H1 (cell line): ENCODE results near the gene SLC39A11. TPM values are rescaled to one million over a fixed set of nuclear protein-coding genes. Genes with fewer than 3 reads are reported as not detected.
A peak's percentile ranks its signal among the peaks of the same experiment; 100 is the strongest.

Experiments
- CTCF ChIA-PET: fragments of 300-600 bp; sonication (Branson Sonifier 250); formaldehyde crosslinking; loops from one replicate; lab custom pipeline; 2021; ENCODE audit not compliant: partially characterized antibody; lab: Charles Lee
- POLR2A ChIA-PET: fragments of 300-600 bp; sonication (Branson Sonifier 250); formaldehyde crosslinking; loops from one replicate; lab custom pipeline; 2021; ENCODE audit warnings: inconsistent platforms; ENCODE audit not compliant: partially characterized antibody; lab: Charles Lee
- DNase-seq, 2 experiments: peaks; one replicate each; pipeline versions ENCODE4 v3.0.0 to v3.0.0-alpha.2; 2010 to 2022; ENCODE audit warnings: low spot score in 2 of 2, low read depth in 1 of 2, mixed read lengths in 1 of 2
- FAIRE-seq: peaks from 2 replicates; lab custom pipeline; 2011; peaks lifted over from hg19 to GRCh38; lab: Jason Lieb, UNC
- H2AFZ ChIP-seq: 2 replicates; pipeline ENCODE4 v1.8.1; 2012; ENCODE audit warnings: low read length, inconsistent platforms
- H2AK5ac ChIP-seq: 2 replicates; pipeline ENCODE4 v1.6.1; 2013; ENCODE audit warnings: low read depth, low read length
- H2BK120ac ChIP-seq: replicated peaks from 2 replicates; pipeline ENCODE3; 2013; ENCODE audit warnings: low read depth, low read length, inconsistent platforms
- H2BK12ac ChIP-seq: 2 replicates; pipeline ENCODE4 v1.6.1; 2013; ENCODE audit warnings: low read depth, low read length
- H2BK15ac ChIP-seq: 2 replicates; pipeline ENCODE4 v1.6.1; 2013; ENCODE audit warnings: low read length
- H2BK20ac ChIP-seq: 2 replicates; pipeline ENCODE4 v1.6.1; 2013; ENCODE audit warnings: low read length
- H2BK5ac ChIP-seq: 2 replicates; pipeline ENCODE4 v1.6.1; 2013; ENCODE audit warnings: low read depth, low read length
- H3K14ac ChIP-seq: 2 replicates; pipeline ENCODE4 v1.6.1; 2013; ENCODE audit warnings: inconsistent platforms; ENCODE audit not compliant: insufficient read length
- H3K18ac ChIP-seq: 2 replicates; pipeline ENCODE4 v1.6.1; 2013; ENCODE audit warnings: low read length; ENCODE audit errors: extremely low read depth
- H3K23ac ChIP-seq: 2 replicates; pipeline ENCODE4 v1.6.1; 2013; ENCODE audit warnings: inconsistent platforms; ENCODE audit not compliant: insufficient read length
- H3K23me2 ChIP-seq: 2 replicates; pipeline ENCODE4 v1.6.1; 2013; ENCODE audit warnings: low read depth, low read length
- H3K27ac ChIP-seq: 2 replicates; pipeline ENCODE4 v1.6.1; 2011; ENCODE audit warnings: low read depth, low read length, inconsistent platforms
- H3K27me3 ChIP-seq, 4 experiments: replicated peaks in 1 of 4; 1 replicate in 1 of 4; 2 replicates in 3 of 4; pipeline versions ENCODE4 v1.6.1 to v1.8.1; 2011 to 2013; ENCODE audit warnings: low read length in 3 of 4, mild to moderate bottlenecking in 3 of 4, inconsistent platforms in 2 of 4, mixed read lengths in 2 of 4, moderate library complexity in 1 of 4; ENCODE audit not compliant: control insufficient read depth in 3 of 4, insufficient read depth in 3 of 4; ENCODE audit errors: extremely low read depth in 1 of 4
- H3K36me3 ChIP-seq, 4 experiments: 2 replicates each; pipeline versions ENCODE4 v1.6.1 to v1.8.1; 2011 to 2013; ENCODE audit warnings: mild to moderate bottlenecking in 4 of 4, low read length in 3 of 4, moderate library complexity in 2 of 4, control low read depth in 1 of 4, inconsistent platforms in 1 of 4; ENCODE audit not compliant: insufficient read depth in 4 of 4, control insufficient read depth in 2 of 4
- H3K4ac ChIP-seq: replicated peaks from 2 replicates; pipeline ENCODE3; 2013; ENCODE audit warnings: low read length, low read depth, mixed read lengths, inconsistent platforms; ENCODE audit not compliant: insufficient read length
- H3K4me1 ChIP-seq, 4 experiments: replicated peaks in 1 of 4; 1 replicate in 1 of 4; 2 replicates in 3 of 4; pipeline versions ENCODE4 v1.6.1 to v1.8.1; 2011 to 2013; ENCODE audit warnings: low read length in 3 of 4, inconsistent platforms in 2 of 4, mixed read lengths in 1 of 4; ENCODE audit not compliant: insufficient read depth in 4 of 4, control insufficient read depth in 3 of 4
- H3K4me2 ChIP-seq, 2 experiments: 2 replicates each; pipeline versions ENCODE4 v1.6.1 to v1.8.1; 2011 to 2013; ENCODE audit warnings: low read depth in 2 of 2, low read length in 2 of 2, control low read depth in 1 of 2, inconsistent platforms in 1 of 2, mild to moderate bottlenecking in 1 of 2; ENCODE audit not compliant: insufficient read depth in 1 of 2
- H3K4me3 ChIP-seq, 4 experiments: fragments of 200-600, 300-600 bp in 1 of 4; sonication (generic), shearing (Covaris generic), sonication (Bioruptor Twin) in 1 of 4; 2 replicates each; pipeline versions ENCODE4 v1.5.1 to v1.8.1; 2011 to 2016; ENCODE audit warnings: low read length in 4 of 4, low read depth in 3 of 4, control low read depth in 2 of 4, inconsistent platforms in 2 of 4, mild to moderate bottlenecking in 2 of 4, mixed read lengths in 1 of 4, moderate library complexity in 1 of 4; ENCODE audit not compliant: insufficient read depth in 2 of 4; ENCODE audit errors: extremely low read depth in 1 of 4
- H3K56ac ChIP-seq: replicated peaks from 2 replicates; pipeline ENCODE3; 2013; ENCODE audit warnings: low read depth, mild to moderate bottlenecking, mixed read lengths, low read length, inconsistent platforms; ENCODE audit not compliant: insufficient read length
- H3K79me1 ChIP-seq: 2 replicates; pipeline ENCODE4 v1.6.1; 2013; ENCODE audit warnings: low read depth, low read length, control low read depth
- H3K79me2 ChIP-seq, 2 experiments: 2 replicates each; pipeline versions ENCODE4 v1.6.1 to v1.8.1; 2012 to 2013; ENCODE audit warnings: low read length in 2 of 2, mild to moderate bottlenecking in 2 of 2, inconsistent platforms in 1 of 2; ENCODE audit not compliant: insufficient read depth in 2 of 2, control insufficient read depth in 1 of 2
- H3K9ac ChIP-seq, 4 experiments: replicated peaks in 1 of 4; 1 replicate in 1 of 4; 2 replicates in 3 of 4; pipeline versions ENCODE4 v1.6.1 to v1.8.1; 2011 to 2013; ENCODE audit warnings: low read depth in 3 of 4, low read length in 3 of 4, control low read depth in 2 of 4, mild to moderate bottlenecking in 2 of 4, moderate library complexity in 2 of 4, inconsistent platforms in 1 of 4; ENCODE audit errors: extremely low read depth in 1 of 4
- H3K9me3 ChIP-seq, 2 experiments: 2 replicates each; pipeline versions ENCODE4 v1.6.1 to v1.8.1; 2012 to 2013; ENCODE audit warnings: mild to moderate bottlenecking in 2 of 2, moderate library complexity in 2 of 2, control low read depth in 1 of 2, inconsistent platforms in 1 of 2, low read depth in 1 of 2, low read length in 1 of 2, mixed read lengths in 1 of 2; ENCODE audit not compliant: insufficient read depth in 2 of 2
- H4K20me1 ChIP-seq, 2 experiments: replicated peaks in 1 of 2; 2 replicates each; pipeline versions ENCODE3 to v1.8.1; 2011 to 2013; ENCODE audit warnings: inconsistent platforms in 2 of 2, low read length in 2 of 2, mild to moderate bottlenecking in 1 of 2; ENCODE audit not compliant: insufficient read depth in 2 of 2, control insufficient read depth in 1 of 2
- H4K5ac ChIP-seq: 2 replicates; pipeline ENCODE4 v1.6.1; 2013; ENCODE audit warnings: low read length, low read depth, mixed read lengths, inconsistent platforms; ENCODE audit not compliant: insufficient read length
- H4K8ac ChIP-seq: 2 replicates; pipeline ENCODE4 v1.8.0; 2013; ENCODE audit warnings: mild to moderate bottlenecking, moderate library complexity, low read length, inconsistent platforms; ENCODE audit not compliant: insufficient read depth; ENCODE audit errors: extremely low read depth
- H4K91ac ChIP-seq: replicated peaks from 2 replicates; pipeline ENCODE3; 2013; ENCODE audit warnings: low read length, mixed read lengths, inconsistent platforms; ENCODE audit not compliant: insufficient read length
- CREB1 ChIP-seq: IDR thresholded peaks from 2 replicates; pipeline ENCODE4 v1.6.1; 2012; ENCODE audit warnings: inconsistent platforms
- EP300 ChIP-seq, 2 experiments: IDR thresholded peaks; 1 replicate in 1 of 2; 2 replicates in 1 of 2; pipeline ENCODE4 v1.6.1; 2011 to 2012; ENCODE audit warnings: low read depth in 2 of 2, low read length in 2 of 2, mild to moderate bottlenecking in 2 of 2, borderline replicate concordance in 1 of 2, inconsistent platforms in 1 of 2, moderate library complexity in 1 of 2
- RAD21 ChIP-seq, 2 experiments: IDR thresholded peaks in 1 of 2; conservative IDR thresholded peaks in 1 of 2; 2 replicates each; pipeline ENCODE4 v1.6.1; 2011; ENCODE audit warnings: low read depth in 2 of 2, low read length in 2 of 2, improper control_type of control experiment in 1 of 2, inconsistent platforms in 1 of 2, mild to moderate bottlenecking in 1 of 2, moderate library complexity in 1 of 2
- WGBS, 2 experiments: shearing (Covaris generic) in 1 of 2; methylation state at CpG; one replicate each; pipeline versions ENCODE4 v1.1.6 to v1.1.7; 2013 to 2015; ENCODE audit warnings: low lambda C conversion rate in 2 of 2, mixed read lengths in 2 of 2, inconsistent platforms in 1 of 2, low coverage in 1 of 2, missing lambda C conversion rate in 1 of 2; ENCODE audit not compliant: insufficient replicate concordance in 2 of 2, insufficient coverage in 1 of 2, insufficient read length in 1 of 2; ENCODE audit errors: extremely low coverage in 1 of 2, missing lambda C conversion rate in 1 of 2; 5-methylcytosine and 5-hydroxymethylcytosine counted together
- polyA plus RNA-seq, 7 experiments: library from polyadenylated mRNA; depleted of rRNA in 3 of 7; stranded (reverse) in 5 of 7; unstranded in 2 of 7; fragments of >200 nt in 5 of 7; fragments of 200-250 nt in 2 of 7; gene quantifications; 1 replicate in 5 of 7; 2 replicates in 1 of 7; 4 replicates in 1 of 7; pipeline versions ENCODE4 v1.2.1 to v1.2.3, GENCODE V29; 2011 to 2013; ENCODE audit warnings: missing spikeins in 2 of 7, mixed read lengths in 2 of 7
- total RNA-seq: library from RNA; stranded (reverse); fragmentation: NEBNext Ultra II Directional; extraction: Animal tissue kit (Norgen Biotek cat#: 25700); gene quantifications from 2 replicates; pipeline ENCODE4 v1.2.1, GENCODE V29; 2021
- TF ChIP-seq, protein P1 (sequence below), 3 experiments: IDR thresholded peaks; 1 replicate in 2 of 3; 2 replicates in 1 of 3; pipeline versions ENCODE4 v1.5.1 to v1.6.1; 2011; ENCODE audit warnings: low read length in 3 of 3, mild to moderate bottlenecking in 3 of 3, inconsistent platforms in 2 of 3, low read depth in 1 of 3, moderate library complexity in 1 of 3; ENCODE audit not compliant: insufficient read depth in 1 of 3; ENCODE audit errors: control extremely low read depth in 1 of 3
- TF ChIP-seq, protein P2 (sequence below): IDR thresholded peaks from 2 replicates; pipeline ENCODE4 v1.6.1; 2012; ENCODE audit warnings: inconsistent platforms

The SLC39A11 gene
- total and polyA plus RNA-seq, 2 of the 8 experiments (the other 6 are each of a cell fraction or from before 2014, with no cell fraction given): 12.2 to 19.6 TPM

DNA sequence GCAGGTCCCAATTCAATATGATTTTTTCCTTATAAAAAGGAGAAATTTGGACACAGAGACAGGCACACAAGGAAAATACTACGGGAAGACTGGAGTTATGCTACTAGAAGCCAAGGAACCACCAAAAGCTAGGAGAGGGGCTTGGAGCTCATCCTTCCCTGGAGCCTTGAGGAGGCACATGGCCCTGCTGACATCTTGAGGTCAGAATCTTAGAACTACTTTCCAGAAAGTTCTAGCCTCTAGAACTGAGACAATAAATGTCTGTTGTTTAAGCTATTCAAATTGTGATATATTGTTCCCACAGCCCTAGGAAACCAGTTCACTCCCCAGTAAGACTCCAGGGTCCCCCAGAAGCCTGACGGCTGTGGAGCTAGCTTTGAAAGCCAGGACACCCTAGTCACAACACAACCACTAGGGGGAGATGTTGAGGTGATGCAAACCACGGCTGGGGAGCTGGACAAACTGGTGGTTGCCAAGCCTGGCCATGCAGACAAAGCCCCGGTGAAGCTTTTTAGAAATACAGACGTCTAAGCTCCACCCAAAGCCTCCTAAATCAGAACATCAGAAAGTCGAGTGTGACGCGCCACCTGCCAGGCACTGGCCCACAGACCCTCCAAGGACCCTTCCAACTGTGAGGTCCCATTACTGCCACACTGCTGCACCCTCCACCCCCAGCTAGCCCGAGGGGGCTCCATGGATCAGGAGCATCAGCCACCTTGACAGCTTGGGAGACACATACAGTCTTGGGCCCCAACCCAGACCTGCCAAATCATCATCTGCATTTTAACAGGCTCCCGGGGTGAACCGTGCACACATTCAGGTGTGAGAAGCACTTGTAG, 106.4 kb downstream of the SLC39A11 start:
- CTCF ChIA-PET: interaction anchor here (0.6 to 7.1 kb wide), 60 partner anchors 9 to 1155 kb away, joined by 3 to 58 read pairs (median 4); partner anchors contain the start of gene SSTR2
- no peak overlapping the region for H3K56ac ChIP-seq
- no peak overlapping the region for H3K4me3 ChIP-seq
- no peak overlapping the region for H3K18ac ChIP-seq
- H2BK20ac ChIP-seq: no peak overlapping the region
- H3K4ac ChIP-seq: no peak overlapping the region
- H3K27ac ChIP-seq: no peak overlapping the region
- DNase-seq (peak; percentile 39 to 84), FAIRE-seq (peak; percentile 87)
- no peaks in the 10 kb centered on the region for H3K23me2 ChIP-seq
- H2BK15ac ChIP-seq: no peak overlapping the region
- TF ChIP-seq, protein P1, sequence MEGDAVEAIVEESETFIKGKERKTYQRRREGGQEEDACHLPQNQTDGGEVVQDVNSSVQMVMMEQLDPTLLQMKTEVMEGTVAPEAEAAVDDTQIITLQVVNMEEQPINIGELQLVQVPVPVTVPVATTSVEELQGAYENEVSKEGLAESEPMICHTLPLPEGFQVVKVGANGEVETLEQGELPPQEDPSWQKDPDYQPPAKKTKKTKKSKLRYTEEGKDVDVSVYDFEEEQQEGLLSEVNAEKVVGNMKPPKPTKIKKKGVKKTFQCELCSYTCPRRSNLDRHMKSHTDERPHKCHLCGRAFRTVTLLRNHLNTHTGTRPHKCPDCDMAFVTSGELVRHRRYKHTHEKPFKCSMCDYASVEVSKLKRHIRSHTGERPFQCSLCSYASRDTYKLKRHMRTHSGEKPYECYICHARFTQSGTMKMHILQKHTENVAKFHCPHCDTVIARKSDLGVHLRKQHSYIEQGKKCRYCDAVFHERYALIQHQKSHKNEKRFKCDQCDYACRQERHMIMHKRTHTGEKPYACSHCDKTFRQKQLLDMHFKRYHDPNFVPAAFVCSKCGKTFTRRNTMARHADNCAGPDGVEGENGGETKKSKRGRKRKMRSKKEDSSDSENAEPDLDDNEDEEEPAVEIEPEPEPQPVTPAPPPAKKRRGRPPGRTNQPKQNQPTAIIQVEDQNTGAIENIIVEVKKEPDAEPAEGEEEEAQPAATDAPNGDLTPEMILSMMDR (IDR thresholded peaks at IDR 0.05; ENCODE audit: control extremely low read depth in 1 of 3, insufficient read depth in 1 of 3, low read depth in 1 of 3, low read length in 3 of 3): peak; percentile 89 to 93 (median 92)
- TF ChIP-seq, protein P2, sequence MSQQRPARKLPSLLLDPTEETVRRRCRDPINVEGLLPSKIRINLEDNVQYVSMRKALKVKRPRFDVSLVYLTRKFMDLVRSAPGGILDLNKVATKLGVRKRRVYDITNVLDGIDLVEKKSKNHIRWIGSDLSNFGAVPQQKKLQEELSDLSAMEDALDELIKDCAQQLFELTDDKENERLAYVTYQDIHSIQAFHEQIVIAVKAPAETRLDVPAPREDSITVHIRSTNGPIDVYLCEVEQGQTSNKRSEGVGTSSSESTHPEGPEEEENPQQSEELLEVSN: no peak
- TF ChIP-seq CREB1: 0 out of 2 replicates have a peak, but pooled peaks have one; percentile 18
- no peak for TF ChIP-seq EP300 (IDR thresholded peaks at IDR 0.05; ENCODE audit: borderline replicate concordance in 1 of 2, low read depth in 2 of 2, low read length in 2 of 2)
- TF ChIP-seq RAD21 (IDR thresholded peaks at IDR 0.05 in 1 of 2, conservative IDR thresholded peaks at IDR 0.05 in 1 of 2; ENCODE audit: low read depth in 2 of 2, low read length in 2 of 2): peak; percentile 84 to 91
- H3K27me3 ChIP-seq: no peaks in the 10 kb centered on the region
- H3K14ac ChIP-seq: no peak overlapping the region
- no peaks in the 10 kb centered on the region for H3K36me3 ChIP-seq
- H3K9me3 ChIP-seq: no peaks in the 10 kb centered on the region
- H3K23ac ChIP-seq: no peak overlapping the region
- 47% methylated on average over 11 of the region's 11 CpGs; no CpG with 5 or more reads in 1 of the 2 experiments for WGBS, 2 experiments
- H3K4me2 ChIP-seq: no peak overlapping the region
- H4K8ac ChIP-seq: no peak overlapping the region
- H3K9ac ChIP-seq: no peak overlapping the region
- H4K20me1 ChIP-seq: no peaks in the 10 kb centered on the region
- H4K91ac ChIP-seq: no peak overlapping the region
- no peak overlapping the region for H2BK5ac ChIP-seq
- H2BK12ac ChIP-seq: no peak overlapping the region
- peaks cover 0 to 2% (median 0%) of the 10 kb centered on the region in 4 experiments; a peak in 2 of 7 replicates for H3K4me1 ChIP-seq
- no peak overlapping the region for H2AK5ac ChIP-seq
- H2AFZ ChIP-seq: no peak overlapping the region
- no peaks in the 10 kb centered on the region for H3K79me2 ChIP-seq
- no peaks in the 10 kb centered on the region for H3K79me1 ChIP-seq
- no peak overlapping the region for H2BK120ac ChIP-seq
- POLR2A ChIA-PET: no interaction called here
- H4K5ac ChIP-seq: no peak overlapping the region
